Fibroblast of skin of left biceps (primary cell): ENCODE measurements around the gene NPHP4.
"Not testable (repeated sequence)": the region's sequence is repeated elsewhere in the genome, so short reads cannot be mapped to it uniquely, and the experiment has no call there.

ENCODE experiments used
- DNase-seq, 2 experiments: peaks; one replicate each; pipeline ENCODE4 v3.0.0-alpha.2; 2013; ENCODE audit warnings: low read depth in 2 of 2

Gene NPHP4

DNA sequence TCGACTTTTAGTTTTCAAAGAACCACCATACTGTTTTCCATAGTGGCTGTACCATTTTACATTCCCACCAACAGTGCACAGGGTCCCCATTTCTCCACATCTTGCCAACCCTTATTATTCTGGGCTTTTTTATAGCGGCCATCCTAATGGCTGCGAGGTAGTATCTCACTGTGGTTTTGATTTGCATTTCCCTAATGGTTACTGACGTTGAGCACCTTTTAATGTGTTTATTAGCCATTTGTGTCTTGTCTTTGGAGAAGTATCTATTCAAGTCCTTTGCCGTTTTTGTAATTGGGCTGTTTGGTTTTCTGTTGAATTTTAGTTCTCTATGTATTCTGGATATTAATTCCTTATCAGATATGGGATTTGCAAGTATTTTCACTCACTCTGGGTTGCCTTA lies 31.1 kb upstream of the NPHP4 start:
- no peak for DNase-seq

GRCh38 chr1:6022193-6022592 lies 30.0 kb upstream of the NPHP4 start:
- DNase-seq: no peak

GRCh38 chr1:6019166-6019845 lies 27.1 kb upstream of the NPHP4 start:
- no peak for DNase-seq

GRCh38 chr1:6017654-6018053 lies 25.4 kb upstream of the NPHP4 start:
- DNase-seq: not testable (repeated sequence)

- DNase-seq: peak; percentile 19 to 25
These were observed 24.1 kb upstream of the NPHP4 start for GRCh38 chr1:6016191-6016865.

DNA sequence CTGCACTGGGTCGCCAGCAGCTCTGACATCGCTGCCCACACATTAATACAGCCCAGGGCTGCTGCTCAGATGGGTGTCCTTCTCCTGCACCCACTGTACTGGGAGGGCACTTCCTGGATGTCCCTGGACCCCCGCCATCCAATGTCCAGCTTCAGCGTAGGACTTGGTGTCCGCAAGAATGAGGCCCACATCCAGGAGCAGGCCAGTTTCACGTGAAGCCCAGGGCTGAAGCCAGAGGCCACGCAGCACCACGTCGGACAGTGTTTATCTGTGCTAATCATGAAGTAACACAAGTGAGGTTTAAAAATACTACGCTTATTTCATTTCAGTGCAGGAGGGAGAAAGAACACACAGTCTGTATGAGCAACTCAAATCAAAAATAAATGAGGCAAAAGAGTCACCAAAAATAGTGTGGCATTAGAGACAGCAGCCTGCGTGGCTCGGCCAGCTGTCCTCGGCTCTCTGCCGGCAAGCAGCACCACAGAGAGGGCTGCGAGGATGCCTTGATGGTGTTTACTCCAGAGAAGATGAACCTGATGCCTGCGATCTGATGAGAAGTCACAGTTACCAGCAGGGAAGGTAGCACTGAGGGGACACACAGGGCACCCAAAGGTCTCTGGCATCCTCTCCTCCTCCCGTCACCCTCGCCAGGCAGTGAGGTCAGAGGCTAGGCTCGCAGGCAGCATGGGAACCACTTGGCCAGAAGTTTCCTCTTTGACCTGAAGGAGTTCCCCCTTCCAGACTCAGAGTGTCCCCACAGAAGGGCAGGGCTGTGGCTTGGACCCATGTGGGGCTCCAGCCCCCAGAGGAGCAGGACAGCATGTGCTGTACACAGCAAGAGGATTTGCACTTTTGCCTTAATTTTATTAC lies 22.1 kb upstream of the NPHP4 start:
- no peak for DNase-seq

DNA sequence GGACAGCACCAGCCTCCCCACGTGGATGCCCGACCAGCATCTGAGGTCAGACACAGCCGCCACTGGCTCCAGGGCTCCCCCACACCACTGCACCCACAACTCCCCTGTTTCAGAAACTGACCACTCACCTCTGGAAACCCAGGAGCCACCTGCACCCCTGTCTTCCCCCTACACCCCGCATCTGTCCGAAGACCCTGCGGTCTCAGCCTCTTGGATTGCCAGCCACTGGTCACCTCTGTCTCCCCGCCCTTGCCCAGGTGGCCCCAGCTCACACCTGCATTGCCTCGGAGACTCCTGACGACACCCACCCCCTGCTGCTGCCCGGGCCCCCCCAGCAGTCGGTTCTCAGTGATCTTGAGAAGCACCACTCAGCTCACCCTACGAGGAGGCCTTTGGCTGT lies 21.3 kb upstream of the NPHP4 start:
- DNase-seq: no peak

GRCh38 chr1:6012529-6013318 lies 20.5 kb upstream of the NPHP4 start:
- no peak for DNase-seq

DNA sequence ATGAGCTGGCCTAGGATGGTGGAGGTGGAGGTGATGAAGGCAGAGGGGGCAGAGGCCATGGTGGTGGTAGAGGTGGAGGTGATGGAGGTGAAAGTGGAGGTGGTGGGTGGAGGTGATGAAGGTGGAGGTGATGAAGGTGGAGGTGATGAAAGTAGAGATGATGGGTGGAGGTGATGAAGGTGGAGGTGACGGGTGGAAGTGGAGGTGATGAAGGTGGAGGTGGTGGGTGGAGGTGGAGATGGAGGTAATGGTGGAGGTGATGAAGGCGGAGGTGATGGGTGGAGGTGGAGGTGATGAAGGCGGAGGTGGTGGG lies 19.7 kb upstream of the NPHP4 start:
- no peak for DNase-seq

GRCh38 chr1:6011161-6011945 lies 19.1 kb upstream of the NPHP4 start:
- DNase-seq: no peak

GRCh38 chr1:6010554-6010953 lies 18.3 kb upstream of the NPHP4 start:
- DNase-seq: no peak

- DNase-seq: no peak
These were observed 17.2 kb upstream of the NPHP4 start for GRCh38 chr1:6009120-6010040.

GRCh38 chr1:6008696-6009095 lies 16.5 kb upstream of the NPHP4 start:
- DNase-seq: no peak

- DNase-seq: no peak
These were observed 15.8 kb upstream of the NPHP4 start for GRCh38 chr1:6008084-6008415.

GRCh38 chr1:6007318-6008083 lies 15.3 kb upstream of the NPHP4 start:
- DNase-seq: peak in 1 of 2 experiments; percentile 17

DNA sequence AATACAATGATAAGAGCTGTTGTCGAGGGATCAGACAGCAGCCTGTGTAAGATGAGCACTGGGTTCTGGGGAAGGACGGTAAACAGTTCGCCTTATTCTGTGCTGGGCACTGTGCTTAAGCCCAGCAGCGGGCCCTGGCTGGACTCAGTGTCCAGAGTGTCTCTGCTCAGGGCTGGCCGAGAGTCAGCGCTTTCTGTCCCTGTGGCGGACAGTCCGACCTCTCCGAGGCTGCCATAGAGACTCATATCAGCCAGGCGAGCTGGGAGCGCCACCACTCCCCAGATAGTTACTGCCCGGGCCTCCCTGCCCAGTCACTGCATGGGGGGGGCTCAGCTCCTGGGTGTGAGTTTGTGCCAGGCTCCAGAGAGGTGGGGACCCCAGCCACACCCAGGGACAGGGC lies 14.7 kb upstream of the NPHP4 start:
- DNase-seq: no peak

GRCh38 chr1:6005276-6005917 lies 13.2 kb upstream of the NPHP4 start:
- no peak for DNase-seq

- DNase-seq: no peak
These were observed 12.3 kb upstream of the NPHP4 start for GRCh38 chr1:6004412-6005123.
